GM19239 (cell line): ENCODE results near the gene TYROBP.
"Not testable (repeated sequence)": the region's sequence is repeated elsewhere in the genome, so short reads cannot be mapped to it uniquely, and the experiment has no call there.

Experiments
- DNase-seq: peaks from one replicate; pipeline ENCODE4 v3.0.0; 2011; ENCODE audit warnings: low spot score; ENCODE audit not compliant: insufficient read length
- FAIRE-seq: peaks from 2 replicates; lab custom pipeline; 2011; peaks lifted over from hg19 to GRCh38; lab: Jason Lieb, UNC

Gene TYROBP

GRCh38 chr19:35908010-35908441 lies at the start of gene TYROBP:
Gene TYROBP, minus strand, starts transcription at chr19:35908295. Its CDS starts 67 bp downstream, at chr19:35908228.
- DNase-seq (no peak), FAIRE-seq (no peak)

- FAIRE-seq, DNase-seq: not testable (repeated sequence)
These were observed 49.3 kb upstream of the TYROBP start for GRCh38 chr19:35957411-35957810.

DNA sequence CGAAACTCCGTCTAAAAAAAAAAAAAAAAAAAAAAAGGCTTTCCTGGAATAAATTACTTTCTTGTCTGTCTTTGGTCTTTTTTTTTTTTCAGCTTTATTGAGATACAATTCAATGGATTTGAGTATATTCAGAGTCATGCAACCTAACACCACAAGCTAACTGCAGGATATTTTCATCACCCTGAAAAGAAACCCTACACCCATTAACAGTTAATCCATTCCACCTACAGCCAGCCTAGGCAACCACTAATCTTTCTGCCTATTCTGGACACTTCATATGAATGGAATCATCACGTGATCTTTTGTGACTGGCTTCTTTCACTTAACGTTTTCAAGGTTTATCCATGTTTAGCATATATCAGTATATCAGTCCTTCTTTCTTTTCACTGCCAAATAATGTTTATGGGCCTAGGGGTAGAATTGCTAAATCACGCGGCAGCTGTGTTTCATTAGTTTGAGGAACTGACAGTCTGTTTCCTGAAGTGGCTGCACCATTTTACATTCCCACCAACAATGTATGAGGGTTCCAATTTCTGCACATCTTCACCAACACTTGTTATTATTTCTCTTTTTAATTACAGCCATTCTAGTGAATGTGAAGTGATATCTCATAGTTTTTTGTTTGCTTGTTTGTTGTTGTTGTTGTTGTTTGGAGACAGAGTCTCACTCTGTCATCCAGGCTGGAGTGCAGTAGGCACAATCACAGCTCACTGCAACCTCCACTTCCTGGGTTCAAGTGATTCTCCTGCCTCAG lies 48.0 kb upstream of the TYROBP start:
- no peak for DNase-seq
- FAIRE-seq: no peak

DNA sequence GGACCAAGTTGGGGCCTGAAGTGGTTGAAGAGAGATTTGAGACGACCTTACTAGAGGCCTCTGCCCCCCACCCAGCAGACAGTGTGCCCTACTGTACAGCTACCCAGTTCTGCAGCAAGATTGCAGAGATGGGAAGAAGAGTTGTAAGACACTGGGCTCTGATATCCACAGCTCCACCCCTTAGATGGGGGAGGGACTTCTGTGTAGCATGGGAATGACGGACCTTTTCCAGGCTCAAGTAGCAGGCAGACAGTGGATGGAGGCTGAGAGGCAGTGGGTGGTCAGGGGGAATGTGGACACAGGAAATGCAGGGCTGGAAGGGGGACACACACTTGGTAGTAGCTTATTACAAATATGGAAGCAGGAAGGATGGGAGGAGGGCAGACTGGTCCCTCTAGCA lies 41.0 kb upstream of the TYROBP start:
- FAIRE-seq (no peak), DNase-seq (no peak)

GRCh38 chr19:35946203-35946602 lies 38.1 kb upstream of the TYROBP start:
- no peak for DNase-seq
- no peak for FAIRE-seq

GRCh38 chr19:35945121-35945790 lies 37.2 kb upstream of the TYROBP start:
- no peak for FAIRE-seq

GRCh38 chr19:35944556-35944955 lies 36.5 kb upstream of the TYROBP start:
- FAIRE-seq (no peak), DNase-seq (no peak)

More at GRCh38 chr19:35945121-35945790, 37.2 kb upstream of the TYROBP start:
- no peak for DNase-seq

GRCh38 chr19:35943321-35944301 lies 35.5 kb upstream of the TYROBP start:
- DNase-seq (no peak), FAIRE-seq (no peak)

GRCh38 chr19:35942235-35942634 lies 34.1 kb upstream of the TYROBP start:
- DNase-seq (no peak), FAIRE-seq (no peak)

DNA sequence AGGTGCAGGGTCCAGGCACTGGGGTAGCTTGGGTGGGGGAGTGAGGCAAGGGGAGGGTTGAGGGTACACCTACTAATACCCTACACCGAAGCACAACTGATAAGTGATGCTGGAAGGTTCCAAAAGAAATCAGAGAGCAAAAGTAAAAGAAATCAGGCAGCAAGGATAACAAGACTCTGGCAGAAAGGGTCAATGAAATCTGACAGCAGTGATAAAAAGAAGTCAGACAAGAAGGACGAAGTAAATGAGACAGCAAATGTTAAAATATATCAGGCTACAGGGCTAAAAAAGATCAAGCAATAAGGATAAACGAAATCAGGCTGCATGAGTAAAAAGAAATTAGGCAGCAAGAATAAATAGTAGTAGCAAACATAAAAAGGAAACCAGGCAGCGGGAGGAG lies 32.7 kb upstream of the TYROBP start:
- FAIRE-seq: no peak
- no peak for DNase-seq

DNA sequence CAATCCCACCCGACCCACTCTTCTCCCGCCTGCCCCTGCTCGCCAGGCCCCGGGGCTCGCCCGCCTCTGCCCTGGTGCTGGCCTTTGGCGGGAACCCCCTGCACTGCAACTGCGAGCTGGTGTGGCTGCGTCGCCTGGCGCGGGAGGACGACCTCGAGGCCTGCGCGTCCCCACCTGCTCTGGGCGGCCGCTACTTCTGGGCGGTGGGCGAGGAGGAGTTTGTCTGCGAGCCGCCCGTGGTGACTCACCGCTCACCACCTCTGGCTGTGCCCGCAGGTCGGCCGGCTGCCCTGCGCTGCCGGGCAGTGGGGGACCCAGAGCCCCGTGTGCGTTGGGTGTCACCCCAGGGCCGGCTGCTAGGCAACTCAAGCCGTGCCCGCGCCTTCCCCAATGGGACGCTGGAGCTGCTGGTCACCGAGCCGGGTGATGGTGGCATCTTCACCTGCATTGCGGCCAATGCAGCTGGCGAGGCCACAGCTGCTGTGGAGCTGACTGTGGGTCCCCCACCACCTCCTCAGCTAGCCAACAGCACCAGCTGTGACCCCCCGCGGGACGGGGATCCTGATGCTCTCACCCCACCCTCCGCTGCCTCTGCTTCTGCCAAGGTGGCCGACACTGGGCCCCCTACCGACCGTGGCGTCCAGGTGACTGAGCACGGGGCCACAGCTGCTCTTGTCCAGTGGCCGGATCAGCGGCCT lies 32.1 kb upstream of the TYROBP start:
- DNase-seq: no peak

GRCh38 chr19:35939307-35940077 lies 31.4 kb upstream of the TYROBP start:
- FAIRE-seq: no peak
- no peak for DNase-seq

More for the DNA sequence above, 32.1 kb upstream of the TYROBP start:
- no peak for FAIRE-seq

- no peak for FAIRE-seq
- DNase-seq: no peak
These were observed 30.5 kb upstream of the TYROBP start for GRCh38 chr19:35938282-35939224.

- DNase-seq (no peak), FAIRE-seq (no peak)
These were observed 29.5 kb upstream of the TYROBP start for GRCh38 chr19:35937345-35938281.

- DNase-seq: no peak
- FAIRE-seq: no peak
These were observed 28.7 kb upstream of the TYROBP start for GRCh38 chr19:35936738-35937268.

GRCh38 chr19:35935911-35936737 lies 28.0 kb upstream of the TYROBP start, which contains the start of gene LRFN3:
Gene LRFN3, plus strand, starts transcription at chr19:35936374. Its CDS starts 3,052 bp downstream, at chr19:35939426.
- peak; percentile 68 for FAIRE-seq

More at GRCh38 chr19:35935911-35936737, 28.0 kb upstream of the TYROBP start, which contains the start of gene LRFN3:
- no peak for DNase-seq
